Body of pancreas (tissue), 4 donors: ENCODE results near the gene QRFP.

Experiments
- CTCF ChIP-seq, 7 experiments: fragments of 450-650 bp in 4 of 7; fragments of 200-600 bp in 3 of 7; sonication (generic) in 3 of 7; IDR thresholded peaks; one replicate each; pipeline ENCODE4 v1.5.1; 2016 to 2019; ENCODE audit warnings: antibody characterized with exemption in 7 of 7
- POLR2A ChIP-seq, 3 donors: fragments of 450-650 bp; IDR thresholded peaks; one replicate each; pipeline ENCODE4 v1.6.1; 2016; ENCODE audit warnings: antibody characterized with exemption in 3 of 3, mild to moderate bottlenecking in 2 of 3

- TF ChIP-seq POLR2A (IDR thresholded peaks at IDR 0.05) (no peak), CTCF (IDR thresholded peaks at IDR 0.05) (no peak)
Measured at GRCh38 chr9:130865921-130866320, 30.7 kb downstream of the QRFP start.
